Aorta (tissue), 5 donors: ENCODE data around the gene TRAPPC5. TPM values are rescaled to one million over a fixed set of nuclear protein-coding genes. Genes with fewer than 3 reads are reported as not detected.

Experiments used
- ATAC-seq: fragments of 200-7000 bp; cut with Tn5 transposase; one replicate; pipeline ENCODE4 v1.9.1; 2022; ENCODE audit warnings: moderate library complexity; ENCODE audit not compliant: low FRiP score
- DNase-seq, 2 donors: peaks; one replicate each; pipeline ENCODE4 v3.0.0-alpha.2; 2020
- H3K27ac ChIP-seq, 2 donors: one replicate each; pipeline ENCODE4 v1.5.1; 2013; ENCODE audit warnings: low read length in 2 of 2, mild to moderate bottlenecking in 2 of 2, moderate library complexity in 2 of 2, control low read depth in 1 of 2, inconsistent platforms in 1 of 2, low read depth in 1 of 2
- H3K27me3 ChIP-seq, 2 donors: one replicate each; pipeline ENCODE4 v1.6.1; 2013; ENCODE audit warnings: control low read depth in 1 of 2, low read length in 1 of 2, mild to moderate bottlenecking in 1 of 2, moderate library complexity in 1 of 2; ENCODE audit not compliant: insufficient read depth in 2 of 2, control insufficient read depth in 1 of 2
- H3K36me3 ChIP-seq, 2 donors: one replicate each; pipeline ENCODE4 v1.6.1; 2013; ENCODE audit warnings: control low read depth in 1 of 2, low read length in 1 of 2, mild to moderate bottlenecking in 1 of 2; ENCODE audit not compliant: insufficient read depth in 2 of 2, control insufficient read depth in 1 of 2
- H3K4me1 ChIP-seq, 2 donors: one replicate each; pipeline ENCODE4 v1.6.1; 2013; ENCODE audit warnings: low read length in 2 of 2, control low read depth in 1 of 2, mild to moderate bottlenecking in 1 of 2, moderate library complexity in 1 of 2; ENCODE audit not compliant: insufficient read depth in 2 of 2, control insufficient read depth in 1 of 2
- H3K4me3 ChIP-seq, 2 donors: one replicate each; pipeline ENCODE4 v1.5.1; 2013; ENCODE audit warnings: low read length in 2 of 2, control low read depth in 1 of 2, mild to moderate bottlenecking in 1 of 2
- H3K9me3 ChIP-seq: one replicate; pipeline ENCODE4 v1.6.1; 2013; ENCODE audit warnings: mild to moderate bottlenecking, low read length; ENCODE audit not compliant: control insufficient read depth
- WGBS, 2 donors: extraction: QIAGEN DNeasy Blood & Tissue Kit; methylation state at CpG; one replicate each; pipeline ENCODE4 v1.1.7; 2013; 5-methylcytosine and 5-hydroxymethylcytosine counted together
- intact Hi-C, 2 donors: fragments of 100-400 bp; cut with DNase I; formaldehyde crosslinking; loops; one replicate each; pipeline versions ENCODE4 v1.14.2 to v1.15.0; 2022
- long read RNA-seq, 2 donors: library from polyadenylated mRNA; unstranded; transcript quantifications; one replicate each; pipeline ENCODE4 v2.0.0, GENCODE V29; 2020 to 2021
- polyA plus RNA-seq, 2 donors: library from polyadenylated mRNA; stranded (reverse); fragments of 200-250 nt; gene quantifications; one replicate each; pipeline ENCODE4 v1.2.3, GENCODE V29; 2013
- total RNA-seq, 2 donors: library from RNA; stranded (reverse); fragmentation: NEBNext Ultra II Directional; extraction: Animal tissue kit (Norgen Biotek cat#: 25700); gene quantifications; one replicate each; pipeline ENCODE4 v1.2.1, GENCODE V29; 2021
- donor health status: healthy with polysubstance abuse.
- donor health status: Bipolar disorder and iron deficiency.
- donor health status: DM: no; HTN: no; CAD: no.
- donor health status: DM: no; HTN: no; CAD: no.
- donor health status: DM: yes; HTN: yes; CAD: no.

TRAPPC5 gene
- total RNA-seq (10 to 100 TPM; 54.0 to 60.1 TPM), polyA plus RNA-seq (10 to 100 TPM; 26.8 to 79.6 TPM)
- long read RNA-seq, donor 1, full-length matches to known transcripts, result 19 of 22 reads
- long read RNA-seq, donor 1, partial matches to known transcripts, result 3 of 22 reads
- long read RNA-seq, donor 1, other reads (novel, unspliced or antisense), result 0 of 22 reads
- long read RNA-seq, donor 2, full-length matches to known transcripts, result 20 of 22 reads
- long read RNA-seq, donor 2, partial matches to known transcripts, result 0 of 22 reads
- long read RNA-seq, donor 2, other reads (novel, unspliced or antisense), result 2 of 22 reads

- peak within 1 kb of the TSS; percentile 82 to 95 for H3K4me3 ChIP-seq
- 0% methylated on average over 59 to 79 of the region's 79 CpGs for WGBS, 2 donors
- ATAC-seq, result peak; percentile 96
- DNase-seq, result peak; percentile 90 to 96
- no peaks in the 10 kb centered on the region for H3K27me3 ChIP-seq
- no peaks in the 10 kb centered on the region for H3K4me1 ChIP-seq
- H3K27ac ChIP-seq, result no peak within 1 kb of the TSS
- intact Hi-C loops, result loop anchor here (1.0 to 10.0 kb wide), 6 partner anchors 28 to 326 kb away; partner anchors contain the start of genes PET100 (in 1 of the 2) and XAB2 (in 1 of the 2)
- H3K9me3 ChIP-seq, result no peaks in the 10 kb centered on the region
- H3K36me3 ChIP-seq, result no peaks in the 10 kb centered on the region
Measured at GRCh38 chr19:7680606-7681339, at the start of gene TRAPPC5. Gene TRAPPC5, plus strand, starts transcription at chr19:7680833. Its CDS starts 1,421 bp downstream, at chr19:7682254.

GRCh38 chr19:7631577-7631976 is 49.1 kb upstream of the TRAPPC5 start:
- H3K4me1 ChIP-seq, result peaks cover 0 to 3% of the 10 kb centered on the region in 2 donors
- intact Hi-C loops, result no loop called here

GRCh38 chr19:7632340-7633203 is 48.1 kb upstream of the TRAPPC5 start:
- no peaks in the 10 kb centered on the region for H3K27me3 ChIP-seq
- intact Hi-C loops, result no loop called here
- ATAC-seq (no peak), DNase-seq (no peak)
- H3K4me1 ChIP-seq, result peaks cover 0 to 3% of the 10 kb centered on the region in 2 donors
- H3K4me3 ChIP-seq, result no peak overlapping the region
- H3K9me3 ChIP-seq, result no peaks in the 10 kb centered on the region
- H3K36me3 ChIP-seq, result no peaks in the 10 kb centered on the region
- H3K27ac ChIP-seq, result no peak overlapping the region
- WGBS, 2 donors, result 90 to 92% methylated on average over 40 of the region's 40 CpGs

More at GRCh38 chr19:7631577-7631976, 49.1 kb upstream of the TRAPPC5 start:
- WGBS, 2 donors, result 88% methylated on average over 12 of the region's 12 CpGs
- ATAC-seq (no peak), DNase-seq (no peak)
- Histone ChIP-seq H3K27ac (no peak overlapping the region), H3K4me3 (no peak overlapping the region), H3K9me3 (no peaks in the 10 kb centered on the region), H3K27me3 (no peaks in the 10 kb centered on the region), H3K36me3 (no peaks in the 10 kb centered on the region)

GRCh38 chr19:7633698-7634097 is 46.9 kb upstream of the TRAPPC5 start, which contains the start of gene PCP2:
Gene PCP2, minus strand, starts transcription at chr19:7633719. Its CDS starts 262 bp downstream, at chr19:7633457.
- peaks cover 0 to 3% of the 10 kb centered on the region in 2 donors for H3K4me1 ChIP-seq
- H3K27me3 ChIP-seq, result no peaks in the 10 kb centered on the region
- H3K4me3 ChIP-seq, result no peak within 1 kb of the TSS
- H3K36me3 ChIP-seq, result no peaks in the 10 kb centered on the region
- no peaks in the 10 kb centered on the region for H3K9me3 ChIP-seq
- intact Hi-C loops, result no loop called here
- DNase-seq, result no peak
- WGBS, 2 donors, result 40 to 66% methylated on average over 1 to 2 of the region's 2 CpGs
- no peak for ATAC-seq
- no peak within 1 kb of the TSS for H3K27ac ChIP-seq

DNA sequence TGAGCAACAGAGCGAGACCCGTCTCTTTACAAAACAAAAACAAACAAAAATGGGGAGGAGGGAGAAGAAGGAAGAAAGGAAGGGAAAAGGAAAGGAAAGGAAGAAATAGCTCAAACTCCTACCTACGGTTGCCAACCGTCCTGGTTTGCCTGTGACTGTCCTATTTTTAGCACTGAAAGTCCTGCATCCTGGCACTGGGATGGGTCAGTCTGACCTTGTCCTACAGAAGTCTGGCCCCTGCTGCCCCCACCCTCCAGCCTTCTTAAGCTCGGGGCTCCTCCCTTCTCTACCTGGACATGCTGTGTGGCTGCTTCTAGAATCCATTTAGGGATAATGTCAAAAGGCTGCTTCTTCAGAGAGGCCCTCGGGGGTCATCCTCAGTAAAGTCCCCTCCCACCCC is 45.0 kb upstream of the TRAPPC5 start:
- DNase-seq (no peak), ATAC-seq (no peak)
- Histone ChIP-seq H3K4me3 (no peak overlapping the region), H3K27ac (no peak overlapping the region), H3K36me3 (no peaks in the 10 kb centered on the region), H3K9me3 (no peaks in the 10 kb centered on the region), H3K4me1 (no peaks in the 10 kb centered on the region), H3K27me3 (no peaks in the 10 kb centered on the region)
- intact Hi-C loops, result no loop called here
- 43 to 46% methylated on average over 6 of the region's 6 CpGs for WGBS, 2 donors

- no peaks in the 10 kb centered on the region for H3K27me3 ChIP-seq
- no peaks in the 10 kb centered on the region for H3K36me3 ChIP-seq
- H3K4me1 ChIP-seq, result no peaks in the 10 kb centered on the region
- no peak overlapping the region for H3K4me3 ChIP-seq
- no peak overlapping the region for H3K27ac ChIP-seq
- no peaks in the 10 kb centered on the region for H3K9me3 ChIP-seq
- 60 to 62% methylated on average over 16 of the region's 16 CpGs for WGBS, 2 donors
- DNase-seq (no peak), ATAC-seq (no peak)
- intact Hi-C loops, result no loop called here
Measured at GRCh38 chr19:7636317-7636690, 44.3 kb upstream of the TRAPPC5 start.

DNA sequence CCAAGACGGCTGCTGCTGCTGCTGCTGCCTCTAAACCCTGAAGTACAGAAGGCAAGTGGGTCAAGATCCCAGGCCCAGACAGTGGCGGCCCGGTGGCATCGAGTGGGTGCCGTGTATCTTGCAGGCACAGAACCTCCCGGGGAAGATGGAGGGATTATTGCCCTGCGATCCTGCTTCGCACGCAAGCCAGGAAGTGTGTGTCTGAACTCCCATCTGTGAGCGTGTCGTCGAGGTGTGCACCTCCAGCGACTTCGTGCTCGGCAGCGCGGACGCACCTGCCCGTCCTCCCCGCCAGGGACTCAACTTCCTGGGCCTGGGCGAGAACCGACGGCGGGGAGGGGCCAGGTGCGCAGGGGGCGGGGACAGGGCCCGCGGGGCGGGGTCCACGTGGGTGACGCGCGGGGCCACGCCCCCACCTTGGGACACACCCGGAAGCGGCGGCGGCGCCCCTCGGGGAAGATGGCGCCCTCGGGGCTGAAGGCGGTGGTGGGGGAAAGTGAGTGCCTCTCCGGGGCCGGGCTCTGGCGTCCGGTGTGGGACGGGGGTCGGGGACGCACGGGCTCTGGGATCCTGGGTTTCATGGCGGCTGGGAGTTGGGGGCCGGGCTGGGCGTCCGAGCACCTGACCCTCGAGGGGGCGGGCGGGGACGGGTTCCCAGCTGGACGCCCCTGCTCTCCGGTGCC is 43.8 kb upstream of the TRAPPC5 start, which contains the start of gene STXBP2:
STXBP2 (plus strand) TSS at position 420 of the 683 bp plus-strand sequence; CDS start at position 460, 40 bp downstream.
- no peak within 1 kb of the TSS for H3K4me3 ChIP-seq
- H3K36me3 ChIP-seq, result no peaks in the 10 kb centered on the region
- no peaks in the 10 kb centered on the region for H3K27me3 ChIP-seq
- no peaks in the 10 kb centered on the region for H3K9me3 ChIP-seq
- 8 to 9% methylated on average over 52 to 61 of the region's 61 CpGs for WGBS, 2 donors
- intact Hi-C loops, result no loop called here
- ATAC-seq (peak; percentile 67), DNase-seq (peak; percentile 77 to 86)
- no peak within 1 kb of the TSS for H3K27ac ChIP-seq
- H3K4me1 ChIP-seq, result no peaks in the 10 kb centered on the region
